K562 (cell line): ENCODE measurements around the gene DRD3. TPM values are rescaled to one million over a fixed set of nuclear protein-coding genes. Genes with fewer than 3 reads are reported as not detected.

Experiments
- ATAC-seq: fragments of 200-7000 bp; cut with Tn5 transposase; 3 replicates; pipeline ENCODE4 v1.9.1; 2020; ENCODE audit warnings: moderate library complexity
- BruUV-seq: library from RNA; stranded (reverse); fragments of 400-500 nt; replicated peaks from 2 replicates; lab custom pipeline; 2021; lab: Mats Ljungman, UMichigan
- CTCF ChIA-PET: fragments of 300-600 bp; formaldehyde crosslinking; extraction: SDS; loops from one replicate; lab custom pipeline; 2021; ENCODE audit warnings: low intra/inter-chr PET ratio; lab: Yijun Ruan, JAX
- POLR2A ChIA-PET: fragments of 300-600, 350-650 bp; sonication (Branson Sonifier 250); formaldehyde crosslinking; extraction: SDS; loops from one replicate; lab custom pipeline; 2021; ENCODE audit warnings: antibody characterized with exemption, inconsistent platforms; lab: Yijun Ruan, JAX
- DNase-seq, 4 experiments: peaks; one replicate each; pipeline versions ENCODE4 v3.0.0 to v3.0.0-alpha.2; 2011 to 2018; ENCODE audit warnings: low spot score in 3 of 4, mixed read lengths in 3 of 4; ENCODE audit errors: extremely low read depth in 1 of 4
- FAIRE-seq: peaks from 2 replicates; lab custom pipeline; 2011; peaks lifted over from hg19 to GRCh38; lab: Jason Lieb, UNC
- H2AFZ ChIP-seq: 2 replicates; pipeline ENCODE4 v1.6.0; 2011; ENCODE audit warnings: low read depth, low read length, control low read depth, inconsistent platforms
- H3K27ac ChIP-seq: fragments of 200-600 bp; 3 replicates; pipeline ENCODE4 v1.8.0; 2011; ENCODE audit warnings: low read depth, mild to moderate bottlenecking, control low read depth, inconsistent platforms, low read length, moderate library complexity, mixed read lengths; ENCODE audit errors: extremely low read depth
- H3K27me3 ChIP-seq, 2 experiments: fragments of 300-600 bp in 1 of 2; 2 replicates in 1 of 2; 3 replicates in 1 of 2; pipeline versions ENCODE4 v1.6.0 to v1.8.0; 2011; ENCODE audit warnings: inconsistent platforms in 2 of 2, low read length in 2 of 2, mild to moderate bottlenecking in 1 of 2, mixed read lengths in 1 of 2, moderate library complexity in 1 of 2; ENCODE audit not compliant: control insufficient read depth in 2 of 2, insufficient read depth in 2 of 2
- H3K36me3 ChIP-seq: fragments of 300-600 bp; 3 replicates; pipeline ENCODE4 v1.8.0; 2011; ENCODE audit warnings: mild to moderate bottlenecking, low read length, inconsistent platforms; ENCODE audit not compliant: control insufficient read depth, insufficient read depth
- H3K4me1 ChIP-seq, 2 experiments: fragments of 200-600 bp in 1 of 2; replicated peaks in 1 of 2; 2 replicates in 1 of 2; 3 replicates in 1 of 2; pipeline versions ENCODE4 v1.5.1 to v1.8.0; 2011; ENCODE audit warnings: inconsistent platforms in 2 of 2, low read length in 2 of 2, mild to moderate bottlenecking in 1 of 2, mixed read lengths in 1 of 2, moderate library complexity in 1 of 2; ENCODE audit not compliant: control insufficient read depth in 2 of 2, insufficient read depth in 2 of 2
- H3K4me2 ChIP-seq: 2 replicates; pipeline ENCODE4 v1.6.1; 2011; ENCODE audit warnings: low read length, control low read depth, inconsistent platforms, mixed read lengths; ENCODE audit not compliant: insufficient read depth
- H3K4me3 ChIP-seq: fragments of 200-600 bp; sonication (generic), shearing (Covaris generic); 2 replicates; pipeline ENCODE4 v1.5.1; 2016; ENCODE audit warnings: control low read depth, inconsistent platforms
- H3K79me2 ChIP-seq: fragments of 200-600 bp; 3 replicates; pipeline ENCODE4 v1.8.0; 2011; ENCODE audit warnings: low read length, inconsistent platforms; ENCODE audit not compliant: control insufficient read depth, insufficient read depth
- H3K9ac ChIP-seq, 2 experiments: 2 replicates each; pipeline versions ENCODE4 v1.6.0 to v1.6.1; 2011; ENCODE audit warnings: low read depth in 2 of 2, low read length in 2 of 2, control low read depth in 1 of 2, inconsistent platforms in 1 of 2, mild to moderate bottlenecking in 1 of 2, mixed read lengths in 1 of 2; ENCODE audit not compliant: insufficient read depth in 1 of 2
- H3K9me1 ChIP-seq: one replicate; pipeline ENCODE4 v1.6.0; 2011; ENCODE audit warnings: inconsistent platforms, mild to moderate bottlenecking, low read length, moderate library complexity; ENCODE audit not compliant: control insufficient read depth, insufficient read depth
- H3K9me3 ChIP-seq: replicated peaks from 2 replicates; pipeline ENCODE4 v1.5.1; 2011; ENCODE audit warnings: low read depth, low read length, inconsistent platforms; ENCODE audit not compliant: control insufficient read depth, insufficient read depth
- H4K20me1 ChIP-seq: replicated peaks from 2 replicates; pipeline ENCODE4 v1.6.1; 2011; ENCODE audit warnings: low read length, inconsistent platforms, mixed read lengths; ENCODE audit not compliant: control insufficient read depth, insufficient read depth
- MYBL2 ChIP-seq, 2 experiments: fragments of 450-650 bp in 1 of 2; sonication (generic) in 1 of 2; formaldehyde crosslinking in 1 of 2; IDR thresholded peaks; 2 replicates each; pipeline versions ENCODE4 v1.6.1 to v1.8.1; 2017 to 2022; ENCODE audit warnings: borderline replicate concordance in 1 of 2, inconsistent platforms in 1 of 2, low read depth in 1 of 2, mild to moderate bottlenecking in 1 of 2, missing genetic modification reagents in 1 of 2, moderate library complexity in 1 of 2
- NRF1 ChIP-seq, 2 experiments: fragments of 450-650 bp; IDR thresholded peaks in 1 of 2; conservative IDR thresholded peaks in 1 of 2; 2 replicates each; pipeline ENCODE4 v1.6.1; 2014; ENCODE audit warnings: mild to moderate bottlenecking in 2 of 2
- PCBP2 ChIP-seq: fragments of 200-400 bp; formaldehyde crosslinking; IDR thresholded peaks from 2 replicates; pipeline ENCODE4 v1.6.1; 2018; ENCODE audit warnings: low read length, low read depth, mild to moderate bottlenecking, moderate library complexity; ENCODE audit not compliant: poor library complexity, severe bottlenecking
- STAG1 ChIP-seq: sonication (generic); formaldehyde crosslinking; IDR thresholded peaks from 2 replicates; pipeline ENCODE4 v1.5.0; 2020; ENCODE audit warnings: missing genetic modification reagents, borderline replicate concordance
- ZNF134 ChIP-seq: fragments of 250-450 bp; sonication (Bioruptor Pico); conservative IDR thresholded peaks from 2 replicates; pipeline ENCODE4 v1.4.0; 2020
- ZNF217 ChIP-seq: sonication (generic); formaldehyde crosslinking; IDR thresholded peaks from 2 replicates; pipeline ENCODE4 v1.8.0; 2022; ENCODE audit warnings: mild to moderate bottlenecking, missing genetic modification reagents
- ZNF239 ChIP-seq: fragments of 250-450 bp; sonication (Bioruptor Pico); IDR thresholded peaks from 2 replicates; pipeline ENCODE4 v1.4.0; 2020; ENCODE audit warnings: mild to moderate bottlenecking
- ZNF551 ChIP-seq: fragments of 250-450 bp; sonication (Bioruptor Pico); IDR thresholded peaks from 2 replicates; pipeline ENCODE4 v1.5.0; 2021; ENCODE audit warnings: mild to moderate bottlenecking, moderate library complexity
- WGBS: fragments of 100-300 bp; shearing (Covaris generic); methylation state at CpG from one replicate; pipeline ENCODE4 v1.1.6; 2016; ENCODE audit warnings: low coverage, mixed read lengths; ENCODE audit not compliant: insufficient coverage; ENCODE audit errors: missing lambda C conversion rate; 5-methylcytosine and 5-hydroxymethylcytosine counted together
- in situ Hi-C: fragments of 300-500 bp; cut with MboI; formaldehyde crosslinking; loops from 4 replicates; pipeline ENCODE4 v1.15.0; 2018; ENCODE audit warnings: inconsistent platforms, mixed read lengths
- intact Hi-C: fragments of 100-400 bp; cut with micrococcal nuclease; formaldehyde crosslinking; loops from 2 replicates; pipeline ENCODE4 v1.14.2; 2022
- polyA plus RNA-seq, 8 experiments: library from polyadenylated mRNA; depleted of rRNA in 4 of 8; stranded (reverse) in 5 of 8; unstranded in 3 of 8; fragments of >200 nt; fragmentation: Nextera tagmentation in 2 of 8; fragmentation: Illumina TruSeq in 1 of 8; extraction: Ambion mirVana in 2 of 8; extraction: Trizol in 1 of 8; gene quantifications; 2 replicates each; pipeline versions ENCODE4 v1.2.1 to v1.2.3, GENCODE V29; 2011 to 2014; ENCODE audit warnings: inconsistent platforms in 1 of 8, missing spikeins in 1 of 8
- total RNA-seq, 7 experiments: library from RNA; depleted of rRNA in 6 of 7; stranded (reverse); fragments of >200 nt in 6 of 7; fragmentation: Illumina TruSeq in 2 of 7; extraction: Trizol in 2 of 7; gene quantifications; 2 replicates each; pipeline versions ENCODE4 v1.2.1 to v1.2.3, GENCODE V29; 2011 to 2021; ENCODE audit warnings: low replicate concordance in 1 of 7
- TF ChIP-seq, protein P1 (sequence below): sonication (generic); formaldehyde crosslinking; IDR thresholded peaks from 2 replicates; pipeline ENCODE4 v1.8.1; 2022; ENCODE audit warnings: missing genetic modification reagents
- TF ChIP-seq, protein P2 (sequence below): fragments of 450-650 bp; formaldehyde crosslinking; IDR thresholded peaks from 2 replicates; pipeline ENCODE4 v1.4.0; 2020; ENCODE audit warnings: mild to moderate bottlenecking, moderate library complexity
- TF ChIP-seq, protein P3 (sequence below): fragments of 250-450 bp; sonication (Bioruptor Pico); IDR thresholded peaks from 2 replicates; pipeline ENCODE4 v1.4.0; 2020
- TF ChIP-seq, protein P4 (sequence below): sonication (generic); formaldehyde crosslinking; IDR thresholded peaks from 2 replicates; pipeline ENCODE4 v1.8.0; 2022; ENCODE audit warnings: missing genetic modification reagents, mild to moderate bottlenecking, borderline replicate concordance

Gene DRD3
- total and polyA plus RNA-seq, 9 of the 15 experiments (the other 6 are each of a cell fraction or from before 2014, with no cell fraction given), result not detected

DNA sequence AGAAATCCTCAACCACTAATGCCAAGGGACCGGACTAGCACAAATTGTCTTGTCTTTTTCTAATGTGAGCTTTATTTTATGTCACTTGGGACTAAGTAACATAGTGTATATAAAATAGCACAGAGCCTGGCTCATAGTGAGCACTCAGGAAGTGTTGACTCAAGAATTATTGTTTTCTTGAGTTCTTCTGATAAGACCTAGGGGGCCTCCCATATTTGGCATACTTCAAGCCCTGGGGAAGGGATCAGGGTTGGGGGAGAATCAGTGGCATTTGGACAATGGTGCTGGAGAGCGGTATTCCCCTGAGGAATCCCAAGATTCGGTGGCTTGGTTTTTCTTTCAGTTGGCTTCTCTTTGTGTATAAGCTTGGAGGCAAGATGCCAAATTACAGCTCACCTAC is 39.2 kb upstream of the DRD3 start:
- H3K79me2 ChIP-seq, result no peaks in the 10 kb centered on the region
- no peak overlapping the region for H3K4me3 ChIP-seq
- no peaks in the 10 kb centered on the region for H3K36me3 ChIP-seq
- no peak overlapping the region for H3K27ac ChIP-seq
- no peak overlapping the region for H2AFZ ChIP-seq
- no TSS peak for BruUV-seq
- no peak overlapping the region for H3K4me2 ChIP-seq
- DNase-seq (no peak), ATAC-seq (no peak), FAIRE-seq (no peak)
- H3K9me3 ChIP-seq, result no peaks in the 10 kb centered on the region
- no peaks in the 10 kb centered on the region; a peak in 2 of 5 replicates for H3K4me1 ChIP-seq
- no peak overlapping the region for H3K9ac ChIP-seq
- H3K9me1 ChIP-seq, result no peaks in the 10 kb centered on the region
- TF ChIP-seq, protein P1, sequence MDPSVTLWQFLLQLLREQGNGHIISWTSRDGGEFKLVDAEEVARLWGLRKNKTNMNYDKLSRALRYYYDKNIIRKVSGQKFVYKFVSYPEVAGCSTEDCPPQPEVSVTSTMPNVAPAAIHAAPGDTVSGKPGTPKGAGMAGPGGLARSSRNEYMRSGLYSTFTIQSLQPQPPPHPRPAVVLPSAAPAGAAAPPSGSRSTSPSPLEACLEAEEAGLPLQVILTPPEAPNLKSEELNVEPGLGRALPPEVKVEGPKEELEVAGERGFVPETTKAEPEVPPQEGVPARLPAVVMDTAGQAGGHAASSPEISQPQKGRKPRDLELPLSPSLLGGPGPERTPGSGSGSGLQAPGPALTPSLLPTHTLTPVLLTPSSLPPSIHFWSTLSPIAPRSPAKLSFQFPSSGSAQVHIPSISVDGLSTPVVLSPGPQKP (CRISPR knock-in tag), result no peak
- TF ChIP-seq PCBP2 (no peak), STAG1 (CRISPR knock-in tag) (no peak), ZNF217 (CRISPR knock-in tag) (no peak), NRF1 (conservative IDR thresholded peaks at IDR 0.05 in 1 of 2, IDR thresholded peaks at IDR 0.05 in 1 of 2) (no peak), ZNF551 (no peak), ZNF239 (CRISPR knock-in tag) (no peak), MYBL2 (IDR thresholded peaks at IDR 0.05; ENCODE audit: low read depth) (no peak), MYBL2 (CRISPR knock-in tag; IDR thresholded peaks at IDR 0.05; ENCODE audit: borderline replicate concordance) (no peak), ZNF134 (CRISPR knock-in tag) (no peak)
- TF ChIP-seq, protein P2, sequence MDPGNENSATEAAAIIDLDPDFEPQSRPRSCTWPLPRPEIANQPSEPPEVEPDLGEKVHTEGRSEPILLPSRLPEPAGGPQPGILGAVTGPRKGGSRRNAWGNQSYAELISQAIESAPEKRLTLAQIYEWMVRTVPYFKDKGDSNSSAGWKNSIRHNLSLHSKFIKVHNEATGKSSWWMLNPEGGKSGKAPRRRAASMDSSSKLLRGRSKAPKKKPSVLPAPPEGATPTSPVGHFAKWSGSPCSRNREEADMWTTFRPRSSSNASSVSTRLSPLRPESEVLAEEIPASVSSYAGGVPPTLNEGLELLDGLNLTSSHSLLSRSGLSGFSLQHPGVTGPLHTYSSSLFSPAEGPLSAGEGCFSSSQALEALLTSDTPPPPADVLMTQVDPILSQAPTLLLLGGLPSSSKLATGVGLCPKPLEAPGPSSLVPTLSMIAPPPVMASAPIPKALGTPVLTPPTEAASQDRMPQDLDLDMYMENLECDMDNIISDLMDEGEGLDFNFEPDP (CRISPR knock-in tag), result no peak
- TF ChIP-seq, protein P3, sequence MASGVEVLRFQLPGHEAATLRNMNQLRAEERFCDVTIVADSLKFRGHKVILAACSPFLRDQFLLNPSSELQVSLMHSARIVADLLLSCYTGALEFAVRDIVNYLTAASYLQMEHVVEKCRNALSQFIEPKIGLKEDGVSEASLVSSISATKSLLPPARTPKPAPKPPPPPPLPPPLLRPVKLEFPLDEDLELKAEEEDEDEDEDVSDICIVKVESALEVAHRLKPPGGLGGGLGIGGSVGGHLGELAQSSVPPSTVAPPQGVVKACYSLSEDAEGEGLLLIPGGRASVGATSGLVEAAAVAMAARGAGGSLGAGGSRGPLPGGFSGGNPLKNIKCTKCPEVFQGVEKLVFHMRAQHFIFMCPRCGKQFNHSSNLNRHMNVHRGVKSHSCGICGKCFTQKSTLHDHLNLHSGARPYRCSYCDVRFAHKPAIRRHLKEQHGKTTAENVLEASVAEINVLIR (CRISPR knock-in tag), result no peak
- TF ChIP-seq, protein P4, sequence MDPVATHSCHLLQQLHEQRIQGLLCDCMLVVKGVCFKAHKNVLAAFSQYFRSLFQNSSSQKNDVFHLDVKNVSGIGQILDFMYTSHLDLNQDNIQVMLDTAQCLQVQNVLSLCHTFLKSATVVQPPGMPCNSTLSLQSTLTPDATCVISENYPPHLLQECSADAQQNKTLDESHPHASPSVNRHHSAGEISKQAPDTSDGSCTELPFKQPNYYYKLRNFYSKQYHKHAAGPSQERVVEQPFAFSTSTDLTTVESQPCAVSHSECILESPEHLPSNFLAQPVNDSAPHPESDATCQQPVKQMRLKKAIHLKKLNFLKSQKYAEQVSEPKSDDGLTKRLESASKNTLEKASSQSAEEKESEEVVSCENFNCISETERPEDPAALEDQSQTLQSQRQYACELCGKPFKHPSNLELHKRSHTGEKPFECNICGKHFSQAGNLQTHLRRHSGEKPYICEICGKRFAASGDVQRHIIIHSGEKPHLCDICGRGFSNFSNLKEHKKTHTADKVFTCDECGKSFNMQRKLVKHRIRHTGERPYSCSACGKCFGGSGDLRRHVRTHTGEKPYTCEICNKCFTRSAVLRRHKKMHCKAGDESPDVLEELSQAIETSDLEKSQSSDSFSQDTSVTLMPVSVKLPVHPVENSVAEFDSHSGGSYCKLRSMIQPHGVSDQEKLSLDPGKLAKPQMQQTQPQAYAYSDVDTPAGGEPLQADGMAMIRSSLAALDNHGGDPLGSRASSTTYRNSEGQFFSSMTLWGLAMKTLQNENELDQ (CRISPR knock-in tag), result no peak
- ChIA-PET POLR2A (no interaction called here), CTCF (no interaction called here)
- 0% methylated on average over 3 of the region's 3 CpGs for WGBS
- H4K20me1 ChIP-seq, result no peaks in the 10 kb centered on the region
- in situ Hi-C loops (no loop called here), intact Hi-C loops (no loop called here)
- H3K27me3 ChIP-seq, result no peaks in the 10 kb centered on the region
